CD4-positive, alpha-beta T cell treated with Interleukin-2 at 100 ng/mL for 4 hours (primary cell): Measurements from ENCODE around the gene PPP4C.
"Not testable (repeated sequence)": the region's sequence is repeated elsewhere in the genome, so short reads cannot be mapped to it uniquely, and the experiment has no call there.

Source experiments
- DNase-seq: peaks from one replicate; pipeline ENCODE4 v3.0.0-alpha.2; 2020; ENCODE audit warnings: low spot score

The PPP4C gene

GRCh38 chr16:30096862-30097563 is 21.2 kb downstream of the PPP4C start:
- DNase-seq = no peak

- DNase-seq = no peak
Observed at GRCh38 chr16:30104090-30104489, 28.3 kb downstream of the PPP4C start.

GRCh38 chr16:30104492-30104891 is 28.7 kb downstream of the PPP4C start:
- DNase-seq = no peak

- DNase-seq = no peak
Observed at GRCh38 chr16:30108059-30108850, 32.5 kb downstream of the PPP4C start.

GRCh38 chr16:30110661-30111060 is 34.9 kb downstream of the PPP4C start:
- no peak for DNase-seq

GRCh38 chr16:30112197-30113030 is 36.6 kb downstream of the PPP4C start:
- peak; percentile 54 for DNase-seq

GRCh38 chr16:30113031-30113710 is 37.4 kb downstream of the PPP4C start, which contains the start of gene GDPD3:
Gene GDPD3 (minus strand): TSS chr16:30113537. CDS start chr16:30113478, 59 bp downstream.
- no peak for DNase-seq

GRCh38 chr16:30113711-30114333 is 38.0 kb downstream of the PPP4C start:
- DNase-seq = no peak

- DNase-seq = no peak
Observed at GRCh38 chr16:30114411-30114810, 38.6 kb downstream of the PPP4C start.

GRCh38 chr16:30114833-30115232 is 39.0 kb downstream of the PPP4C start:
- not testable (repeated sequence) for DNase-seq

- DNase-seq = peak; percentile 49
Observed at GRCh38 chr16:30115238-30115637, 39.4 kb downstream of the PPP4C start.

GRCh38 chr16:30116291-30117207 is 40.8 kb downstream of the PPP4C start:
- DNase-seq = no peak

- DNase-seq = no peak
Observed at GRCh38 chr16:30117768-30118167, 42.0 kb downstream of the PPP4C start.

GRCh38 chr16:30119428-30119827 is 43.6 kb downstream of the PPP4C start:
- DNase-seq = no peak

GRCh38 chr16:30120340-30121105 is 44.7 kb downstream of the PPP4C start:
- DNase-seq = no peak

- DNase-seq = no peak
Observed at GRCh38 chr16:30121741-30122571, 46.2 kb downstream of the PPP4C start.

GRCh38 chr16:30122604-30123160 is 46.9 kb downstream of the PPP4C start:
- DNase-seq = no peak

- no peak for DNase-seq
Observed at GRCh38 chr16:30124985-30125379, 49.2 kb downstream of the PPP4C start.
